Muscle of back (tissue), 13 donors: ENCODE data around the gene COL4A4. TPM values are rescaled to one million over a fixed set of nuclear protein-coding genes. Genes with fewer than 3 reads are reported as not detected.
"Not testable (repeated sequence)": the region's sequence is repeated elsewhere in the genome, so short reads cannot be mapped to it uniquely, and the experiment has no call there.

Experiments
- DNase-seq, 3 donors: peaks; one replicate each; pipeline versions ENCODE4 v3.0.0 to v3.0.0-alpha.2; 2013
- long read RNA-seq, 9 donors: transcript quantifications; one replicate each; lab custom pipeline, GENCODE V29; 2026
- polyA plus RNA-seq, 10 donors: library from polyadenylated mRNA; unstranded; fragments of 120-200 nt; gene quantifications; one replicate each; pipeline ENCODE4 v1.2.1, GENCODE V29; 2013; ENCODE audit not compliant: insufficient read length in 10 of 10

Gene COL4A4
- under 1 TPM; 0.04 to 0.20 (median 0.10) TPM for polyA plus RNA-seq
- long read RNA-seq, donor 1 = 0 reads
- long read RNA-seq, donor 2 = 0 reads
- long read RNA-seq, donor 3 = 0 reads
- long read RNA-seq, donor 4 = 0 reads
- long read RNA-seq, donor 5 = 0 reads
- long read RNA-seq, donor 6 = 0 reads
- long read RNA-seq, donor 7 = 0 reads
- long read RNA-seq, donor 8 = 0 reads
- long read RNA-seq, donor 9 = 0 reads

DNA sequence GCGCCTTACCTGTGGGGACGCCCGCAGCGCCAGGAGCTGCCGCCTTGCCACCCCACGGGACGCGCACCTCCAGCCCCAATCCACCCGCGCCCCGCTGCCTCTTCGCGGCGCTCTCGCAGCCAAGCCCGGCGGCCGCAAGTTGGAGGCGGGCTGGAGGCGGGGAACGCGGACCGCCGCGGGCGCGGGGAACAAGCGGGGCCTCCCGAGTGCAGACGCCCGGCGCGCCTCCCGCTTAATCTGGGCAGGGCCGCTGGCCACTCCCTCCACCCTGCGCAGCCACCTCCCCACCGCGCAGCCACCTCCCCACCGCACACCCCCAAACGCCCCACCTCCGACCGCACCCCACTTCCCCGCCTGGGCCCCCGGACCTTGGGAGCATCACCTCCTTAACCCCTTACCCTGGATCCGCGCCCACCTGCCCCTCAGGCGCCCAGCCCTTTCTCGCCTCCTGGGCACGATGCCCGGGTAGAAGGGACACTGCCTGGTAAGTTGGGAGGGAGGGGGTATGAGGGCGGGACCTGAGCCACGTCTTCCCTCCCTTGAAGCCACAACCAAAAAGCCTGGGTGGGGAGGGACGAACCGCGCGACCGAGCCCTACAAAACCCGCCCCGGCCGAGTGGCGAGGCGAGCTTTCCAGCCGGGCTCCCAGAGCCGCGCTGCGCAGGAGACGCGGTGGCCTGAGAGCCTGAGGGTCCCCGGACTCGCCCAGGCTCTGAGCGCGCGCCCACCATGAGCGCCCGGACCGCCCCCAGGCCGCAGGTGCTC, at the start of gene COL4A4, which contains the start of gene COL4A3:
COL4A4 (minus strand) TSS at position 208 of the 765 bp plus-strand sequence. CDS start 16,722 bp downstream, outside the sequence.
COL4A3 (plus strand) TSS at position 627 of the 765 bp plus-strand sequence; CDS start at position 730, 103 bp downstream.
- DNase-seq = peak in 2 of 3 donors; percentile 10 to 32

DNA sequence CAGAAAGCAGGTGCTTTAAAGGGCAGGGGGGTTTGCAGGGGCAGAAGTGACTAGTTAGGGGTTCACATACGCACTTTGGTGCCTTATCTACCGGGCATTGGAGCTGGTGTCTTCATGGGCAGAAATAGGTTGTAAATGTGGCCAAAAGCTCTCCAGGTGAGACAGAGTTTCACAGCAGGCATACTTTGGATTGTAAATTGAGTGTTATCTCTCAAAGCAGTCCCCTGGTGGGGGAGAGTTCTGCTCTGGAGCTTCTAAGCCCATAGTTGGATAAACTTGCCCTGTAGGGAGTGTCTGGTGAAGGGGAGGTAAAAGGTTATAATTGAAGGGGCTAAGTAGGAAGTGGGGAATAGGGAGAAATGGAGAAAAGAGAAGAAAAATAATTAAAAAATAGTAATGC, 43.6 kb upstream of the COL4A4 start:
- DNase-seq = no peak

DNA sequence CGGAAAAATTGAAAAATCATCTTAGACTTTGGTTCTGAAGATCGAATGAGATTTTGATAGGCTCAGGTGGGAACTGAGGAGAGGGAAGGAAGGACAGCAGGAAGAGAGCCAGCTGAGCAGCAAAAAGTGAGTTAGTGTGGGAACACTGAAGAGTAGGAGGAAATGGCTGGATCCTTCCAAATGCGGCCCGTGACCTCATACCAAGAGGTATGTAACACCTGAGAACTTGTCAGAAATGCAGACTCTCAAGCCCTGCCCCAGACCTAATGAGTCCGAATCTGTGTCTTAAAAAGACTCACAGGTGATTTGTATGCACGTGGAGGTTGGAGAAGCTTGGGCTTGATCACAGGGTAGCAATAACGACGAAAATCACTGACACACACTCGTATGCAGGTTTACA, 42.4 kb upstream of the COL4A4 start:
- DNase-seq = no peak

DNA sequence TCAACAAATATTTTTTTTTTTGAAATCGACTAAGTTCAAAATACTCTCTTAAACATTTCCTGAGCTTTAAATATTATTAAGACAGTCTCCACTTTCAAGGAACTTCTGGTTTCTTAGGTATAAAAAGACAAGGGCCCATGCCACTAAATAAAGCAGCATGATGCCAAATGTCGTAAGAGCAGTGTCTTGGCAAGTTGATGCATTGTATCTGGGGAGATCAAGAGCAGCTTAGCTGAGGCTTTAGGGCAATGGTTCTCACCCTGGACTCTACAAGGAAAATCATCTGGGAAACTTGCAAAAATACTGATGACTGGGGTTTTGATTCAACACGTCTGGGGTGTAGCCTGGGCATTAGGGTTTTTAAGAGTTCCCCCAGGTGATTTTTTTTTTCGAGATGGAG, 41.7 kb upstream of the COL4A4 start:
- no peak for DNase-seq

DNA sequence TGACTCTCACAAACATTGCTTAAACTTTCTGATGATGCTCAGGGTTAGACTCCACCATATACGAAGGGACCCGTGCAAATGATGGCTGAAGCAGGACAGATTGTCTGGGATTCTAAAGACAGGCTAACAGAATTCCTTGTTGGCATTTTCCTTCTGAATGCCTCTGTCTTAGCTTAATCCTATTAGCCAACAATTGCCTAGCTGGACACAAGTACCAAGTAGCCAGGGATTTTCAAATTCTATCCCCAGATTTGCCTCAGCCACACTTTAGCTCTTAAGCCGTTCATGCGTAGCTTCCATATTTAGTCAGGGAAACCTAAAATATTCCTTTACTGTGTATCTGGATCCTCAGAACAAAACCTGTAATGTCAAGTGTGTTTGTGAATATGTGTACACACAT, 40.4 kb upstream of the COL4A4 start:
- DNase-seq = no peak

DNA sequence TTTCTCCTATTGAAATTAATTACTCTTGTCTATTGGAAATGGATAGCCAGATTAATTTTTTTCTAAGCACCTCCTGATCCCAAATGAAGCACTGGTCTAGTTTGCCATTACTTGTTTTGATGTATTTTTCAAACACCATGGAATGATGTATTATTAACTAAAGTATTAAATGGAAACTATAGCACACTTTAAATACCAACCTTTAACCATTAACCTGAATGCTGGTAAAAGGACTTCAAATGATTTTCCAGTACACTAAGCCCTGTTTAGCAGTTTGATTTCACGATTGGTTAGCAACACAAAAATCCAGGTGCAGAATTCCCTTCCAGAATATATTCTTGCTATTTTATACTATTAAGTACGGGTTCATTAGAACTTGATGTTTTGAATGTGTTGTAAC, 37.8 kb upstream of the COL4A4 start:
- DNase-seq = no peak

DNA sequence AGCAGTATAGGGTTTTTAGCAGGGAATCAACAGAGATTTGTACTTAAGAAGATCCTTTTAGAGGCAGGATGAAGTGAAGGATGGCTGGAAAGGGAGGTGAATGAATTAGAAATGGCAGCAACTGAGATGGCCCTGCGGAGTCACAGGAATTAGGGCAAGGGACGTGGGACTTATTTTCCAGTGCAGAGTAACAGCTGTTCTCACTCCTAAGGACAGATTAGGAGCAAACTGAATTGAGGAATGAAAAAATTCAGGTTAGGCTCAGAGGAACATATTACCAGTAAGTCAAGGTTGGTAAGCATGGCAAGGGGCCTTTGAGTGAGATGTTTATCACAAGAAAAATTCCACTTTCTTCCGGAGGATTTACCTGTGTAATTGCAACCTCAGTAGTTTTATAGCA, 34.9 kb upstream of the COL4A4 start:
- DNase-seq = no peak

DNA sequence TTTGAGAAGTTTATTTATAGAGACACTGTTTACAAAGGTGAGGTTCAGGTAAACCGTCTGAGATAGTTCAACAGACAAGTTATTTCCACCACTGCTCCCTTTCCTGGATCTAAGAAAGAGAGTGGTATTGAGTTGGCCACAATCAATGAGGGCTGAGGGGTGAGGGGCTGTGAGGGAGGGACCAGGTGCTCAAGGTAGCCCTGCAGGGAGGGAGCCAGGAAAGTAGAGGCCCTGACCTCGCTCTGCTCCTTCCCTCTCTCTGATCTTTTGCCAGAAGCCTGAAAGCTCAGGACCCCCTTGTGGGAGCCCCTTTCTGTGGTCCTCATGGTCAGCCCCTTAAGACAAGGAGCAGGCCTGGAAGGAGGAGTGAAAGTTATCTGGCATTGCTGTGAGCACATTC, 30.2 kb upstream of the COL4A4 start:
- DNase-seq = no peak

DNA sequence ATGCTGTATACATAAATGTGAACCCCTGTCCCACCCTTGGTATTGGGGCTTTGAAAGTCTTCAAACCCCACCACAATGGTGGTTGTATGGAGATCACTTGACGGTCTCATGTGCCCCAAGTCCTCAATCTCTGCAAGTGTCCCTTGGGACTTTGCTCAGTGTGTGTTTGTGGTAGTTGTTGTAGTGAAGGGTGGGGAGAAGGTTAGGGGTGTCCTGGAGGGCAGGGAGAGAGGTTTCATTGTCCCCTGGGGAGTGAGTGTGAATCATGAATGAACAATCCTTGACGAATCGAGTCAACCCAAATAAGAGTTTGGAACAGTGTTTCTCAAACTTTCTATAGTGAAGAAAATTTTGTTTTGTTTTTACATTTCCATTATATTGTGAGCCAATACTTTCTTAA, 28.5 kb upstream of the COL4A4 start:
- no peak for DNase-seq

DNA sequence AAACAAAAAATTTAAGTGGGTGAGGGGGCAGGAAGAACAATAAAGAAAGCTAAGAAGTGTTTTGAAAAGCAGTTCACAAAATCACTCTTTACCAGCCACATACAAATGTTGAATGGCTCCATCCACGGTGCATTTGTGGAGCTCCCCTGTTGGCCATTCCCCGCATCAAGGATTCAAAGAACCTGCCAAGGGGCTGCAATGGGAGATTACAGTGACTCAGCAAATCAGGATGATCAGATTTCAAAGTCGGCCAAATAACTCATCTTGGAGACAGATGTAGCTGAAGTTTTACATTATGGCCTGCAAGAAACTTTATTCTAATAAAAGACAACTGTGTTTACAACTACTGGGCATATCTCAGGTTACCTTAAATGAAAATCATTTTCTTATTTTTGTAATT, 27.4 kb upstream of the COL4A4 start:
- DNase-seq = peak in 1 of 3 donors; percentile 17

DNA sequence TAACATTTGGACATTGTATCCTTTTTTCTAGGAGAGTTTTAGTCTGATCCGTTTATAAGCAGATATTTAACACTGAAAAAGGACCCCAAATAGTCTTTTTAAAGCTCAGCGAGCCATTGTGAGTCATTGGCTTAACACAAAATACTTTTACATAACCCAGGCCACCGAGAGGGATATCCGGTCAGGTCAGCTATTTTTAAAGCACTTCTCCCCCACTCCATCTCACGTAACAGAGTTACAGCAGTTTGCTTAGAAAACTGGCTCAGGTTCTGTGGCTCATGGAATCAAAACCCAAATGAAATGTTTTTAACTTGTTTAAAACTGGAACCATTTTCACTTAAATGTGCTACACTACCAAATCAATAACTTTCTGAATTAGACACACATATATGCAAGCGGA, 24.3 kb upstream of the COL4A4 start:
- peak in 2 of 3 donors; percentile 4 to 8 for DNase-seq

DNA sequence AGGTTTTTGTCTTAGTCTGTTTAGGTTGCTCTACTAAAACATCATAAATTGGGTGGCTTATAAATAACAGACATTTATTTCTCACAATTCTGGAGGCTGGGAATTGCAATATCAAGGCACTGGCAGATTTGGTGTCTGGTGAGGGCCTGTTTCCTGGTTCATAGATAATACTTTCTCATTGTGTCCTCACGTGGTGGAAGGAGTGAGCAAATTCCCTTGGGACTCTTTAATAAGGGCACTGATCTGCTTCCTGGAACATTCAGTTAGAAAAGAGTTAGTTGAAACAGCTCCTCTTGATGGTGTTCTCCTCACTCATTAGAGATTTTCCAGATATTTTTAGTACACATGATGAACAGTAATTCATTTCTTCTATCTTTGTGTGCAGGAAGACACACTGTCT, 22.7 kb upstream of the COL4A4 start:
- no peak for DNase-seq

DNA sequence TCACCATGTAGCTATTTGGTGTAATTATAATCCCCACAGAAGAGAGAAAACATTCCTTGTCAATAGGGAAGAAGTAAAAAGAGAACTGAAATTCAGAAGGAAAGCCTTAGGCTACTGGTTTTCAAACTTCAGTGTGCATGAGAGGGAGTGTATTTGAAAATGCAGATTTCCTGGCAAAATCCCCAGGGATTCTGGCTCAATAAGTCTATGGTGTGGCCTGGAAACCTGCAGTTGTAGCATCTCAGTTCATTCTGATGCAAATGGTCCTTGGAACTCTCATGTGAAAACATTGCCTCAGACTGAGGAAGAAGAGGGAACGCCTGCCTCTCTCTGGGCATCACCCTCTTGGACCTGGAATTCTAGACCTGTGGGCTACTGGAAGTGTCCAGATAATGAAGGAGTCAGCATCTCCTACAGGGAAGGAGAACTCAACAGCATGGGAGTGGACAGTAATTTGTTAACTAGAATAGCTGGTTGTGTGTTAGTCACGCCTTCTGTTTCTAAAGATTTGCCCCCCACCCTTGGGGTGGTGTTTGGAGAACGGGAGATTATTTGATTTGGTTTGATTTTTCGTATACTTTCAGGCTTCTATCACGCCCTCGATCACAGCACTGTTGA, 21.7 kb upstream of the COL4A4 start:
- DNase-seq = no peak

DNA sequence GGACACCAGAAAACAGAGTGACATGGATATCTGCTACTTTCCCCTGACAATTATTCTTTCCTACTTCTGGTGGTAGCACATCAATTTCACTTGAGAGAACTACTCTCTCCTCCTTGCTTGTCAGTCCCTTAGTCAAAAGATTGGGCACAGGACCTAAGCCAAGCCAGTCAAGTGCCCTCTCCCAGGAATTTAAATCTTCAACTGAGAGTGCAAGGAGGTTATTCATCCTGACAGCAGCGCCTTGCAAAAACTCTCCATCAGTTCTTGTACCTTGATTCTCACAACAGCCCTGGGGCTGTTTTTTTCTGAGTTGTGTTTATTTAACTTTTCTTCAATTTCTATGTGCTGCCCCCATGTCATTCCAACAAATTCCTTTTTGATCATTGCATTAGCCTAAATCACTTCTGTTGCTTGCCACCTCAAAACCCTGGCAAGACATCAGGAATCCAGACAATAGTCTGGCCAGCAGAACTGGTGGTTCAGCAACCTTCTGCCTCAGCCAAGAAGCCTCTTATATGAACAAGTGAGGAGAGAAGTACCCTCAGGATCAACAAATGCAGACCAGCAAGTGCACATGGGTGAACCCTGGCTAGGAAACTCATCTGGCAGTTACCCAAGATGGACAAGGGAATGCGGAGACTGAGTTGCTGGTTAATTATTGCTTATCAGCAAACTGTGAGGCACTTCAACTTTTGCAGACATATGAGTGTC, 19.8 kb upstream of the COL4A4 start:
- no peak for DNase-seq

DNA sequence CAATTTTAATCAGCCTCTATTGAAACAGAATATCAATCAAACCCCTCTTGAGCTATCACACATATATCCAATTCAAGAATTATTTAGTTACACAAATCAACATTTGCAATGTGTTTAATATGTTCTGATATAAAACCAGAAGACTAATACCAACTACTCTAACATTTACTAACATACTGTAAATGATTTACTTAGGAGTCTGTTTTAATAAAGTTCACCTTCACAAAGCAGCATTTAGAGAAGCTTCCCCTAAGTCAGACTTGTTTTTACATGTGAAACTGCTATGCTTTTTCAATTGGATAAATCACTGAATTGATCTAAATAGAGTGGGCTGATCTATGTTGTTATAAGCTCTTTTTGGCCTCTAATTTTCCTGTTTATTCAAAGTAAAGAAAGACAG, 18.8 kb upstream of the COL4A4 start:
- DNase-seq = no peak

DNA sequence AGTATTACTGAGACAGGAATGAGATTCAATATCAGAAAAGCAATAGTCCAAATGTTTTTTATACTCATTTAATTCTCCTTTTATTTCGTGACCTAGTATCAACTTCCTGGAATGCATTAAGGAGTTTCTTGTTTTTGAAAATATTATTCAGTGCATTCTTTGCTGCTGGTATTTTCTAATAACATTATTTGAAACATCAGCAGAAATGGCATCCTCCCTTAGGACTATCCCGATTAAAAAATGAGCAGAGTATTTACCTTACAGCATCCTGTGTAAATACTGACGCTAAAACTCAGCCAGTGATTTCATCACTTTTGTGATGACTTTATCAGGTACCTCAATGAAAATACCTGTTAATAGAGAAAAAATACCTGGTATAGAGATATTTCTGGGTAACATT, 16.8 kb upstream of the COL4A4 start:
- DNase-seq = no peak

DNA sequence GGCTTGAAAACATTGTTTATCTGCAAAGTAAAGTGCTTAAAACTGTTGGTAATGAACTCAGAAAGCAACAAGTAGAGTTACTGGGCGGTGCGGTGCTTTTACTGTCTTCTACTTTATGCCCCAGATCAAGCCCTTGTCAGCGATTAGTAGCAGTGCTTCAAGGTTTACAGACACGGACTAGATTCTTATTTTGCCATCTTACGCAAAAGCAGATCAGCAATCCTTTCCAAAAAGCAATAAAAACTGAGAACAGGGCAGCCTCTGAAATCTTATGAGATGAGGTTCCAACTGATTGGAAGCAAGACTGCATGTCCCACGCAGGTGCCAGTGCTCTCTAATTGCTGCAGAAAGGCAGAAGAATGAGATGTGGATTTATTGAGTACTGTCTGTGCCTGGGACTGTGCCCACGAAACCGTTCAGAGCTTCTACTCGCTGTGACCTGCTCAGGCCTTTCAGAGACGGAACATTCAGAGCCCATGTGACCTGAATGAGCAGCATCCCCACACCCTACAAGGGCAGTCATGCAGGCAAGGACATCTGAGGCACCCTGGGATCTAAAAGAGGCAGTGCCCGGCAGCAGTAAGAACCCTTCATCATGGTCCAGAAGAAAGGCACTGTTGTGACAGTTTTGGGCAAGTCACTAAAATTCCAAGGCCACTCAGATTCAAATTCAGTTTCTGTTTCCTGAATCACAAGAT, 16.1 kb upstream of the COL4A4 start:
- no peak for DNase-seq

DNA sequence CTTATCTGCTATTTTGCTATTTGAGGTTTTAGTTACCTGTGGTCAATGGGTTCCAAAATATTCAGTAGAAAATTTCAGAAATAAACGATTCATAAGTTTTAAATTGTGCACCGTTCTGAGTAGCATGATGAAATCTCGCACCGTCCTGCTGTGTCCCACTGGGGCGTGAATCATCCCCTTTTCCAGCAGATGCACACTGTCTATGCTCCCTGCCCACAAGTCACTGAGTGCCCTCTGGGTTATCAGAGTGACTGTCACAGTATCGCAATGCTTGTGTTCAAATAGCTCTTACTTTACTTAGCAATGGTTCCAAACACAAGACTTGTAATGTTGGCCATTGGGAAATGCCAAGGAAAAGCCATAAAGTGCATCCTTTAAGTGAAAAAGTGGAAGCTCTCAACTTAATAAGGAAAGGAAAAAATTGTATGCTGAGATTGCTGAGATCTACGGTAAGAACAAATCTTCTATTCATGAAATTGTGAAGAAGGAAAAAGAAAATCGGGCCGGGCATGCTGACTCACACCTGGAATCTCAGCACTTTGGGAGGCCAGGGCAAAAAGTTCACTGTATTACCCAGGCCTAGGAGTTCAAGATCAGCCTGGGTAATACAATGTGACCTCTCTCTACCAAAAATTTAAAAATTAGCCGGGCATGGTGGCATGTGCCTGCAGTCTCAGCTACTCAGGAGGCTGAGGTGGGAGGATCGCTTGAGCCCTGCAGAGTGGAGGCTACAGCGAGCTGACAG, 13.8 kb upstream of the COL4A4 start:
- DNase-seq = no peak

DNA sequence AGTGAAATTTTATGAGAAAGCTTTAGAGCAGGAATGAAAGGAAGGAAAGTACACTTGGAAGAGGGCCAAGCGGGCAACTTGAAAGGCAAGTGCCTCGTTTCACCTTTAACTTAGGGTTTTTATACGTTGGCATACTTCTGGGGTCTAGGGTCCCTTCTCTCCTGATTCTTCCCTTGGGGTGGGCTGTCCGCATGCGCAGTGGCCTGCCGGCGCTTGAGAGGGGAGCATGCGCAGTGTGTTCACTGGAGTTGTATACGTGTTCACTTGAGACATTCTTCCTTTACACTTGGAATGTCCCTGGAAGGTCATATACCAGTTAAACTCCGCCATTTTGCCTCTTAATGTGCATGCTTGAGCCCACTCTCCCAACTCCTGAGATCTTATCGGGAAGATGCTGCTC, 7.8 kb upstream of the COL4A4 start:
- DNase-seq = not testable (repeated sequence)

DNA sequence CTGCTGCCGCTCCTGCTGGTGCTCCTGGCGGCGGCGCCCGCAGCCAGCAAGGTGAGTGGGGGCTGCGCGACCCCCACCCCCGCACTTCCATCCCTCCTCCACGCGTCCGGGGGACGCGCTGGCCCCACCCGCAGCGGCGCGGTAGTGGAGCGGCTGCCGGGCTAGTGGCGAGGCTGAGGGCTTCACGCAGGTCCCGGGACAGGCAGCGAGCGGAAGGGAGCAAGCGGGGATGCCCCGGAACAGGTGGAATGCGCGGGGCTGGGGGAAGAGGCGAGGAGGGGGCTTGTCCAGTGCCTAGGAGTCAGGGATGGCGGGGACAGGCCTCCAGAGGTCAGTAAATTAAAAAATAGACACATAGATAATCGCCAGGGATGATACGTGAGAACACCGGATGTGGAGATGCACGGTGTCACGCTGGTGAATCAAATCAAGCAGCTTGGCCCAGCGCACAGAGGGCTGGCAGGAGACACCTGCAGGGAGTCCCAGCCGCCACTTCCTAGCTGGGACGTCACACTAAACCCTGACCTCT, 822 bp upstream of the COL4A4 start:
- DNase-seq = no peak
